Activated CD8-positive, alpha-beta memory T cell treated with anti-CD3 and anti-CD28 coated beads for 4 hours (primary cell): Measurements from ENCODE around the gene SPTB.

Experiments
- DNase-seq, 2 donors: peaks; one replicate each; pipeline ENCODE4 v3.0.0-alpha.2; 2020; ENCODE audit warnings: low read depth in 2 of 2

Gene SPTB

DNA sequence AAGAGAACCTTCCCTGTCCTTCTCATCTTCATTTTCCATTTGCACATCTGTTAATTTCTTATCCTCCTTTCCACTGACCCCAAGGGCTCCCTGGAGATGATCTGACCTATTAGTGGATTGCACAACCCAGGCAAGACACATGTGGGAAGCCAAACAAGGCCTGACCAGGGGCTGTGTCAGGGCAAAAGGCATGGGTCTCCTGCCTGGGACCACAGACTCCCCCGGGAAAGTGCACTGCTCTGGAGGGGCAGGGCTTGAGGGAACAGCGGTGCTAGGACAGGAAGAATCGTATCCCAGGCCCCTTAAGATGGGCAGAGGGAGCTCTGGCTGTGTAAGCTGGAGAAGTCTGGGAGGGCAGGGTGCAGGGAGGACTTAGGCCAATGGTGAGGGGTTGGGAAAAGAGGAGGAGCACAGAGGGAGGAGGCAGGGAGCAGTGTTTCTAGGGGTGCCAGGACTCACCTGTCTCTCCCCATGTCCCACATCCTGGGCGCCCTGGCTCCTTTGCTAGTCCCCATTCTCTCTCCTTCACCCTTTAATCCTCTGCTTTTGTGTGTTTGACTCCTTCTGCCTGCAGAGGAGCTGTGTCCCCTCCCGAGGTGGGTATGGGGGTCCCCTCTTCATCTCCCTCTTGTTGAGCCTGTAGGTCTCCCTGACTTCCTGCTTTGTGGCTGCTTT is 150.2 kb downstream of the SPTB start:
- no peak for DNase-seq

- DNase-seq, result no peak
Measured at GRCh38 chr14:64728856-64729255, 150.9 kb downstream of the SPTB start.

DNA sequence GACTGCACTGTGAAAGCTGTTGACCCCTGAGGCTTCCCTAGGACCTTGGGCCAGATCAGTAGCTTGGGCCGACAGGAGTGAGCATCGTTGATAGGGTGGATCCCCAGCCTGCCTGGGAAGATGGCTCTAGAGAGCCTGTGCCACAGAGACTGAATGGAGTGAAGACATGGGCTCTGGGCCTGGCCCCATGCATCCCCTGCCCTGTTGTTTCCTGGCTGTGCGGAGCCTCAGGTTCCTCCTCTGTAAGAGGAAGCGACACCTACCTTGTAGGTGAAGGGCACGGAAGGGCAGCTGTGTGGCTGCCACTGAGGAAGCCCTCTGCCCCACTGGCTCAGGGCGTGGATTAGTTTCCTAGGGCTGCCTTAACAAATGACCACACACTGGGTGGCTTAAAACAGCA is 151.6 kb downstream of the SPTB start:
- no peak for DNase-seq

DNA sequence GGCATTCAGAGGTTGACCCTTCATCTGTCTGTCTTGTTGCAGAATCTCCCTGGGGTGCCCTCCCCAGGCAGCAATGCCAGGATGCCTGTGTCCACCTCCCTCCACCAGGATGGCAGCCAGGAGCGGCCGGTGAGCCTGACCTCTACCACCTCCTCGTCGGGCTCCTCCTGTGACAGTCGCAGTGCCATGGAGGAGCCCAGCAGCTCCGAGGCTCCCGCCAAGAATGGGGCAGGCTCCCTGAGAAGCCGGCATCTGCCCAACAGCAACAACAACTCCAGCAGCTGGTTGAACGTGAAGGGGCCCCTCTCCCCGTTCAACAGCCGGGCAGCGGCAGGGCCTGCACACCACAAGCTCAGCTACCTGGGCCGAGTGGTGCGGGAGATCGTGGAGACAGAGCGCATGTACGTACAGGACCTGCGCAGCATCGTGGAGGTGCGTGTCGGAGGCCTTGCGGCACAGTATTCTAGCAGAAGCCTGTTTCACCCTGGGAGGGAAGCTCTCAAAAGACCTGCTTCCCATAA is 152.1 kb downstream of the SPTB start:
- no peak for DNase-seq

GRCh38 chr14:64726585-64726890 is 153.2 kb downstream of the SPTB start:
- no peak for DNase-seq

- DNase-seq, result no peak
Measured at GRCh38 chr14:64725879-64726584, 153.7 kb downstream of the SPTB start.

DNA sequence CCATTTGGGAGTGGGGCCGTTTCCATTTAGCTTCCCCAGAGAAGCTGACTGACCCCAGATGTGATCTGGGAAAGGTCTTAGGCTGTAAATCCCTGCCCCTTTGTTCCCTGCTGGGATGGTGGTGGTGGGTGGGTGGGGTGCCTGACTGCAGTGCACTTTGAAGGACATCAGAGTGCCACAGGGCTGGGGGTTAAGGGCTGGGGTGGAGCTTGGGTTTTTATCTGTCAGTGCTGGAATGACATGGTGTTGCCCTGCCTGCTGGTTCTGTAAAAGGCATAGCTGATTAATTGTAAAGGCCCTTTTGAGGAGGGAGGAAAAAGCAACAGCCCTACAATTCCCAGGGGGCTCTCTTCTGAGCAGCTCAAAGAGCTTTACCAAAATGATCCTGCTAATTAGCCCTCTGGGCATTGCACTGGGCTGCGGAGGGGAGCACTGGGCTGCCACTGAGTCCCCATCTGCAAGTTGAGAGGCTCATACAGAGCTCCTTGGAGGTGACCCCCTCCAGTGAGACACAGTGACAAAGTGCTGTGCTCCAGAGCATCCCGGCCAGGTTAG is 154.4 kb downstream of the SPTB start:
- DNase-seq, result no peak

GRCh38 chr14:64724578-64724930 is 155.2 kb downstream of the SPTB start:
- DNase-seq, result no peak

GRCh38 chr14:64723691-64724577 is 155.8 kb downstream of the SPTB start:
- no peak for DNase-seq

DNA sequence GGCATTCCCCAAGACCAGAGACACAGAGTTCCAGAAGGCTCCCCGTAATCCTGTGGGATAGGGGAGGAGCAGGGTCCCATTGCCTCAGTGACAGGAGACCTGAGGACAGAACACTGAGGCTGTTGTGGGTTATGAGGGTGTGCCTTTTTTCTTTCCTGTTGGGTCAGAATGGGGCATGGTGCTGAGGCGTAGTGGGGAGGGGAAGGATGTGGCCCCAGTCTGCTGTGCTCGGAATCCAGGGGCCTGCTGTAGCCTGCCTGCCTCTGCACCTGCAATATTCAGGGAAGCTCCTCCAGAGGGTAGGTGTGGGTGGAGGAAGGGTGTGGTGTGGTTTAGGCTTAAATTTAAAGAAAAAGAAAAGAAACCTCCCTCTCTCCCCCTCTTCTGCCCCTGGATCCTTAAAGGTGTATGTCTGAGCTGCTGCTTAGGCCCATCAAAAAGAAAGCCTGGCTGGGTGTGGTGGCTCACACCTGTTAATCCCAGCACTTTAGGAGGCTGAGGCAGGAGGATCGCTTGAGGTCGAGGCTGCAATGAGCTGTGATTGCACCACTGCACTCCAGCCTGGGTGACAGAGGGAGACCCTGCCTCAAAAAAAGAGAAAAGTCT is 156.8 kb downstream of the SPTB start:
- no peak for DNase-seq

DNA sequence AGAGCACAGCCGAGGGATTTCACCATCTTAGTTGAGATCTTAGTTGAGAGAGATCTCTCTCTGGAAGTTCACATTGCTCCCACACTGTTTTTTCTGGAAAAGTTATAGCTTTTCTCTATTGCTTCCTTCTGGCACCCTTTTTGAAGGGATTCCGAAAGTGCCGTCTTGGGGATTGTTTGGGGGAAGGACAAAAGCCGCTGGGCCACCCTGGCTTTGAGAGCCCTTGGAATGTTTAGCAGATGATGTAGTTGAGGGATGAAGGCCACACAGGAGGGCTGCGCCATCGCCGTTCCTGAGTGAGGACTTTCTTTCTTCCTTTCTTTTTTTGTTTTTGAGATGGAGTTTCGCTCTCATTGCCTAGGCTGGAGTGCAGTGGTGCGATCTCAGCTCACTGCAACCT is 157.8 kb downstream of the SPTB start:
- DNase-seq, result no peak

GRCh38 chr14:64721391-64721791 is 158.3 kb downstream of the SPTB start:
- DNase-seq, result no peak

GRCh38 chr14:64720131-64720576 is 159.6 kb downstream of the SPTB start:
- no peak for DNase-seq

GRCh38 chr14:64719601-64720000 is 160.1 kb downstream of the SPTB start:
- no peak for DNase-seq

- no peak for DNase-seq
Measured at GRCh38 chr14:64718762-64719161, 160.9 kb downstream of the SPTB start.

GRCh38 chr14:64717870-64718269 is 161.8 kb downstream of the SPTB start:
- DNase-seq, result no peak

DNA sequence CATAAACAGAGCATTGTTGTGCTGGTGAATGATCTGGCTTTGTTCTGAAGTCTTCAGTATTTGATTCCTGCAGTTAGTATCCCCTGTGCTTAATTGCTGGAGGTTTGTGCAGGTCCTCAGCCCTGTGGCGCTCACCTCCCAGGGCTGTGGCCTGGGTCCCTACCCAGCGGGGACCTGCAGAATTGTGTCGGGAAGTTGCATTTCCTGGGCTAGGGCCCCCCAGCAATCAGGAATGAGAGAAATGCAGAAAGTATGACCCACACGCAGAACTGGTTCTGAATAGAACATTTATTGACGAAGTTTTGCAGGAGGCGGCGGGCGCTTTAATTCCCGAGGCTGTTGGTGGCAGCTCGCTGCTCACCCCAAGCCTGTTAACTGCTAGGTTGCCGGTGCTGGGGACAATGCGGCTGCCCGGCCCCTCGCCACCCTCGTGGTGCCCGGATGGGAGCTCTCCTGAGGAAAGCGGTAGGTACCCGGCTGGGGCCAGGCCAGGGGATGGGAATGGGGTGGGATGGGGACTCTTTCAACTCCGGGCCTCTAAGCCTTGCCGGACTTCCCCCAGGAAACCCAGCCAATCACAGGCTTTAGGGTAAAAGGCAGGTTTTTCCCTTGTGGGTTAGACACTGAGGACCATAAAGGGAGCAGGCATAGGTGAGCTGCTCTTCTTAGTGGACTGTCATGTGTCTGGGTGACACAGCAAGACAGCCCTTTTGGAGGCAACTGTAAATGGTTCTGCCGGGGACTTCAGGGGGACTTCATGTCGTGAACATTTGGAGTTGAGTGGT is 163.9 kb downstream of the SPTB start:
- no peak for DNase-seq

DNA sequence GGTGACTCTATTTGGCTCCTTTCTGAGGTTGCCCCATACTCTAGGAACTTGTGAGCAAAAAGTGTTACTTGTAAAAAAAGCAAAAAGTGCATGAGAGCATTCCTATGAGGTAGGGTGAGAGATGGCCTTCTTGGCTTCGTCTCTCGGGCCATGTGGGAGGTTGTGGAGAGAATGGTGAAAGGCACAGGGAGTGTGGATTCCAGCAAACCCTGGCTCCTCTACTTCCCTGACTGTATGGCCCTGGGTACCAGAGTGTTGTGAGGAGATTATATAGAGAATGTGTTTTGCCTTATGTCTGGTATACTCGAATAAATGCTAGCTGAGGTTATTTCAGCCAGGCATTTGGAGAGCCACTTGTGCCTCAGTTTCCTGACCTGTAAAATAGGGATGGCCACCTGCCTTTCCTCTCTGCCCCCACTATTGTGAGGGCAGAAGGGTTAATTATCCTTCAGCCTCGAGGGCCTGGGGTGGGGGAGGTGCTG is 164.5 kb downstream of the SPTB start:
- no peak for DNase-seq

DNA sequence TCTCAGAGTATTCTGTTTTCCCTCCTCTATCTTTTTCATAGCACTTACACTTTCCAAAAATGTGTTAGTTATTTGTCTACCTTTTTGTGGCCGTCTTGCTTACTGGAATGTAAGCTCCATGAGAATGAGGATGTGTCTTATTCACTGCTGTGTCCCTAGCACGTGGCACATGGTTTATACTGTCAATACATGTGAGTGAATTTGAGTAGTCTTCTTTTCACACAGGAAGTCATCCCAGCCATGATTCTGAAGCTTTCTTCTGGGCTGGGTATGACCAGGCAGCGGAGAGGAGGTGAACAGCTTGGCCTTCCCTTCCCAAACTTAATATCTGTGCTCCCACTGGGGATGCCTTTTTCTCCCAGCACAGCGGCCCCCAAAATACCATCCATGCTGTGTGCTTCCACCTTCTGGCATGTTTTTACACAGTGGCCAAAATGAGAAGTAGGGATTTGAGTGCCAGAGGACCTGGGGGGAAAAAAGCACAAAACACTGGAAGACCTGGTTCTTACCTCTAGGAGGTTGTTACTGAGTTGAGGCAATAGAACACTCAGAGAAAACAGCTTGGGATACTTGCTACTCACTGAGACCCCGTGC is 165.2 kb downstream of the SPTB start:
- no peak for DNase-seq

- DNase-seq, result no peak
Measured at GRCh38 chr14:64713677-64714076, 166.0 kb downstream of the SPTB start.
